KMS-11 (cell line): ENCODE measurements around the gene PEG3.

ENCODE experiments used
- H2AFZ ChIP-seq: fragments of 200-600 bp; sonication (generic); 2 replicates; pipeline ENCODE4 v1.6.1; 2016; ENCODE audit warnings: antibody characterized with exemption, mixed run types, low read depth
- H3K27ac ChIP-seq: fragments of 200-600 bp; sonication (generic); 2 replicates; pipeline ENCODE4 v1.6.1; 2016; ENCODE audit warnings: mild to moderate bottlenecking, mixed run types
- H3K27me3 ChIP-seq: fragments of 200-600 bp; sonication (generic); 2 replicates; pipeline ENCODE4 v1.6.1; 2017; ENCODE audit warnings: mild to moderate bottlenecking, low read depth, mixed run types, moderate library complexity; ENCODE audit not compliant: insufficient read depth
- H3K36me3 ChIP-seq: fragments of 200-600 bp; sonication (generic); 2 replicates; pipeline ENCODE4 v1.6.1; 2017; ENCODE audit warnings: mild to moderate bottlenecking, mixed run types; ENCODE audit not compliant: insufficient read depth
- H3K4me1 ChIP-seq: fragments of 200-600 bp; sonication (generic); 2 replicates; pipeline ENCODE4 v1.6.1; 2016; ENCODE audit warnings: mild to moderate bottlenecking, low read depth, mixed run types; ENCODE audit not compliant: poor library complexity, severe bottlenecking
- H3K4me2 ChIP-seq: fragments of 200-600 bp; sonication (generic); 2 replicates; pipeline ENCODE4 v1.7.0; 2016; ENCODE audit warnings: mild to moderate bottlenecking, mixed run types
- H3K4me3 ChIP-seq: fragments of 200-600 bp; sonication (generic); IDR thresholded peaks from 2 replicates; pipeline ENCODE4 v1.6.1; 2017; ENCODE audit warnings: low read depth, low read length, mixed read lengths; ENCODE audit not compliant: insufficient read depth
- H3K79me2 ChIP-seq: fragments of 200-600 bp; sonication (generic); 2 replicates; pipeline ENCODE4 v1.6.1; 2016; ENCODE audit warnings: low read depth, mixed run types; ENCODE audit not compliant: insufficient read depth
- H3K9ac ChIP-seq: fragments of 200-600 bp; sonication (generic); 2 replicates; pipeline ENCODE4 v1.6.1; 2016; ENCODE audit warnings: mild to moderate bottlenecking, mixed run types
- H4K20me1 ChIP-seq: fragments of 200-600 bp; sonication (generic); 2 replicates; pipeline ENCODE4 v1.6.1; 2016; ENCODE audit warnings: mild to moderate bottlenecking, mixed run types; ENCODE audit not compliant: insufficient read depth
- CTCF ChIP-seq: fragments of 200-600 bp; sonication (generic); conservative IDR thresholded peaks from 2 replicates; pipeline ENCODE4 v1.6.1; 2017; ENCODE audit warnings: low read depth, mild to moderate bottlenecking, antibody characterized with exemption, low read length, moderate library complexity, mixed read lengths

PEG3 gene

GRCh38 chr19:56877069-56877715 lies 36.7 kb upstream of the PEG3 start:
- H3K79me2 ChIP-seq: no peaks in the 10 kb centered on the region
- no peak for TF ChIP-seq CTCF
- H4K20me1 ChIP-seq: no peaks in the 10 kb centered on the region
- no peaks in the 10 kb centered on the region for H3K4me1 ChIP-seq
- H3K4me2 ChIP-seq: no peak overlapping the region
- H3K27me3 ChIP-seq: 0 out of 2 replicates have a peak, but pooled peaks cover 2% of the 10 kb centered on the region
- no peak overlapping the region for H3K9ac ChIP-seq
- no peak overlapping the region for H3K27ac ChIP-seq
- H2AFZ ChIP-seq: no peak overlapping the region
- no peak overlapping the region for H3K4me3 ChIP-seq
- no peaks in the 10 kb centered on the region for H3K36me3 ChIP-seq

GRCh38 chr19:56875717-56876116 lies 35.2 kb upstream of the PEG3 start:
- Histone ChIP-seq H3K79me2 (no peaks in the 10 kb centered on the region), H3K4me1 (no peaks in the 10 kb centered on the region), H2AFZ (no peak overlapping the region), H3K4me3 (no peak overlapping the region), H3K36me3 (no peaks in the 10 kb centered on the region), H3K27me3 (0 out of 2 replicates have a peak, but pooled peaks cover 2% of the 10 kb centered on the region), H3K9ac (no peak overlapping the region), H3K4me2 (no peak overlapping the region), H3K27ac (no peak overlapping the region), H4K20me1 (no peaks in the 10 kb centered on the region)
- no peak for TF ChIP-seq CTCF

GRCh38 chr19:56874530-56874929 lies 34.0 kb upstream of the PEG3 start:
- no peaks in the 10 kb centered on the region for H3K36me3 ChIP-seq
- H3K4me3 ChIP-seq: no peak overlapping the region
- no peak for TF ChIP-seq CTCF
- H3K27me3 ChIP-seq: 0 out of 2 replicates have a peak, but pooled peaks cover 2% of the 10 kb centered on the region
- H3K4me1 ChIP-seq: no peaks in the 10 kb centered on the region
- no peak overlapping the region for H3K4me2 ChIP-seq
- no peak overlapping the region for H2AFZ ChIP-seq
- H3K79me2 ChIP-seq: no peaks in the 10 kb centered on the region
- no peaks in the 10 kb centered on the region for H4K20me1 ChIP-seq
- no peak overlapping the region for H3K9ac ChIP-seq
- H3K27ac ChIP-seq: no peak overlapping the region

- no peak overlapping the region for H3K4me3 ChIP-seq
- 0 out of 2 replicates have a peak, but pooled peaks cover 2% of the 10 kb centered on the region for H3K27me3 ChIP-seq
- no peak overlapping the region for H2AFZ ChIP-seq
- TF ChIP-seq CTCF: no peak
- no peaks in the 10 kb centered on the region for H3K79me2 ChIP-seq
- H3K9ac ChIP-seq: no peak overlapping the region
- H3K4me1 ChIP-seq: no peaks in the 10 kb centered on the region
- H3K4me2 ChIP-seq: no peak overlapping the region
- H3K36me3 ChIP-seq: no peaks in the 10 kb centered on the region
- no peaks in the 10 kb centered on the region for H4K20me1 ChIP-seq
- H3K27ac ChIP-seq: no peak overlapping the region
Measured at GRCh38 chr19:56873493-56873892, 33.0 kb upstream of the PEG3 start.
